HepG2 (cell line): ENCODE results near the gene ABCG8. TPM values are rescaled to one million over a fixed set of nuclear protein-coding genes. Genes with fewer than 3 reads are reported as not detected.

Experiments
- ATAC-seq: fragments of 200-7000 bp; cut with Tn5 transposase; 3 replicates; pipeline ENCODE4 v1.9.1; 2020; ENCODE audit warnings: mild to moderate bottlenecking, moderate library complexity
- BruUV-seq: library from RNA; stranded (reverse); fragments of 400-500 nt; replicated peaks from 2 replicates; lab custom pipeline; 2021; lab: Mats Ljungman, UMichigan
- CTCF ChIA-PET: fragments of 300-600 bp; formaldehyde crosslinking; extraction: SDS; loops from one replicate; lab custom pipeline; 2021; ENCODE audit warnings: low total read pairs, inconsistent platforms, low intra/inter-chr PET ratio; lab: Yijun Ruan, JAX
- POLR2A ChIA-PET: fragments of 350-600 bp; sonication (Branson Sonifier 250); formaldehyde crosslinking; loops from one replicate; lab custom pipeline; 2020; ENCODE audit warnings: antibody characterized with exemption, inconsistent platforms; lab: Yijun Ruan, JAX
- DNase-seq: peaks from one replicate; pipeline ENCODE4 v3.0.0-alpha.2; 2015; ENCODE audit warnings: low spot score
- FAIRE-seq: peaks from 3 replicates; lab custom pipeline; 2011; peaks lifted over from hg19 to GRCh38; lab: Jason Lieb, UNC
- H2AFZ ChIP-seq: one replicate; pipeline ENCODE4 v1.6.1; 2011; ENCODE audit warnings: low read length, inconsistent platforms
- H3K27ac ChIP-seq: fragments of 300-600 bp; 3 replicates; pipeline ENCODE4 v1.8.0; 2011; ENCODE audit warnings: mixed run types, mild to moderate bottlenecking, mixed read lengths, low read length, inconsistent platforms; ENCODE audit not compliant: insufficient read depth; ENCODE audit errors: extremely low read length
- H3K27me3 ChIP-seq, 2 experiments: fragments of 200-600 bp in 1 of 2; 2 replicates in 1 of 2; 3 replicates in 1 of 2; pipeline versions ENCODE4 v1.6.0 to v1.8.0; 2011; ENCODE audit warnings: low read length in 2 of 2, mild to moderate bottlenecking in 2 of 2, moderate library complexity in 2 of 2, inconsistent platforms in 1 of 2; ENCODE audit not compliant: insufficient read depth in 2 of 2, control insufficient read depth in 1 of 2
- H3K36me3 ChIP-seq, 2 experiments: fragments of 200-600 bp in 1 of 2; replicated peaks in 1 of 2; 2 replicates in 1 of 2; 3 replicates in 1 of 2; pipeline versions ENCODE4 v1.5.1 to v1.8.0; 2011; ENCODE audit warnings: low read length in 2 of 2, inconsistent platforms in 1 of 2; ENCODE audit not compliant: insufficient read depth in 2 of 2, control insufficient read depth in 1 of 2
- H3K4me1 ChIP-seq: 2 replicates; pipeline ENCODE4 v1.5.1; 2012; ENCODE audit warnings: low read length, inconsistent platforms; ENCODE audit not compliant: insufficient read depth
- H3K4me2 ChIP-seq: 2 replicates; pipeline ENCODE4 v1.6.0; 2011; ENCODE audit warnings: low read depth, low read length, inconsistent platforms
- H3K4me3 ChIP-seq, 3 experiments: fragments of 200-600 bp in 1 of 3; sonication (generic), shearing (Covaris generic) in 1 of 3; replicated peaks in 1 of 3; 2 replicates each; pipeline ENCODE4 v1.5.1; 2011 to 2016; ENCODE audit warnings: low read length in 3 of 3, inconsistent platforms in 2 of 3, low read depth in 2 of 3, mild to moderate bottlenecking in 2 of 3, control low read depth in 1 of 3, mixed read lengths in 1 of 3; ENCODE audit not compliant: insufficient read depth in 1 of 3
- H3K79me2 ChIP-seq: one replicate; pipeline ENCODE4 v1.6.1; 2011; ENCODE audit warnings: low read length, inconsistent platforms; ENCODE audit not compliant: insufficient read depth
- H3K9ac ChIP-seq: 2 replicates; pipeline ENCODE4 v1.6.0; 2011; ENCODE audit warnings: mild to moderate bottlenecking, low read depth, low read length, inconsistent platforms; ENCODE audit not compliant: insufficient read depth
- H3K9me3 ChIP-seq: 2 replicates; pipeline ENCODE4 v1.5.1; 2012; ENCODE audit warnings: mild to moderate bottlenecking, low read length
- H4K20me1 ChIP-seq: 2 replicates; pipeline ENCODE4 v1.6.0; 2011; ENCODE audit warnings: inconsistent platforms, mild to moderate bottlenecking, low read length, moderate library complexity; ENCODE audit not compliant: insufficient read depth
- ELF1 ChIP-seq: sonication (generic); formaldehyde crosslinking; IDR thresholded peaks from 2 replicates; pipeline ENCODE4 v1.4.0; 2020; ENCODE audit warnings: missing genetic modification reagents
- FOSL1 ChIP-seq: sonication (generic); formaldehyde crosslinking; IDR thresholded peaks from 2 replicates; pipeline ENCODE4 v1.9.0; 2021; ENCODE audit warnings: missing genetic modification reagents, borderline replicate concordance
- HMG20B ChIP-seq: conservative IDR thresholded peaks from 2 replicates; pipeline ENCODE4 v1.6.1; 2016; ENCODE audit warnings: missing genetic modification reagents, missing compliant biosample characterization
- MEIS2 ChIP-seq: sonication (generic); formaldehyde crosslinking; IDR thresholded peaks from 2 replicates; pipeline ENCODE4 v1.9.0; 2021; ENCODE audit warnings: mild to moderate bottlenecking, missing genetic modification reagents
- NR3C1 ChIP-seq: sonication (generic); formaldehyde crosslinking; IDR thresholded peaks from 2 replicates; pipeline ENCODE4 v1.4.0; 2020; ENCODE audit warnings: missing genetic modification reagents
- PITX1 ChIP-seq: sonication (generic); formaldehyde crosslinking; IDR thresholded peaks from 2 replicates; pipeline ENCODE4 v1.5.1; 2020; ENCODE audit warnings: mild to moderate bottlenecking, missing genetic modification reagents
- RAD51 ChIP-seq: fragments of 450-650 bp; IDR thresholded peaks from 2 replicates; pipeline ENCODE4 v1.6.1; 2016; ENCODE audit warnings: borderline replicate concordance
- RFX5 ChIP-seq: IDR thresholded peaks from 2 replicates; pipeline ENCODE4 v1.6.1; 2011; ENCODE audit warnings: low read depth, low read length, improper control_type of control experiment
- SMARCE1 ChIP-seq: fragments of 450-650 bp; IDR thresholded peaks from 2 replicates; pipeline ENCODE4 v1.6.1; 2017; ENCODE audit warnings: borderline replicate concordance
- SMYD3 ChIP-seq: sonication (generic); formaldehyde crosslinking; IDR thresholded peaks from 2 replicates; pipeline ENCODE4 v1.8.1; 2023; ENCODE audit warnings: mild to moderate bottlenecking, missing genetic modification reagents
- SYNCRIP ChIP-seq: fragments of 200-400 bp; formaldehyde crosslinking; IDR thresholded peaks from 2 replicates; pipeline ENCODE4 v1.6.1; 2018; ENCODE audit warnings: mild to moderate bottlenecking, low read depth, low read length; ENCODE audit not compliant: insufficient read depth
- ZNF101 ChIP-seq: sonication (generic); formaldehyde crosslinking; IDR thresholded peaks from 2 replicates; pipeline ENCODE4 v1.4.0; 2020; ENCODE audit warnings: mild to moderate bottlenecking, low read depth, missing genetic modification reagents, borderline replicate concordance
- ZNF576 ChIP-seq: sonication (generic); formaldehyde crosslinking; IDR thresholded peaks from 2 replicates; pipeline ENCODE4 v1.4.0; 2020; ENCODE audit warnings: mild to moderate bottlenecking, missing genetic modification reagents
- ZNF616 ChIP-seq: sonication (generic); formaldehyde crosslinking; IDR thresholded peaks from 2 replicates; pipeline ENCODE4 v1.5.0; 2020; ENCODE audit warnings: low read depth, mild to moderate bottlenecking, missing genetic modification reagents
- ZNF782 ChIP-seq: sonication (generic); formaldehyde crosslinking; IDR thresholded peaks from 2 replicates; pipeline ENCODE4 v1.4.0; 2020; ENCODE audit warnings: missing genetic modification reagents, mild to moderate bottlenecking, borderline replicate concordance
- WGBS: methylation state at CpG from one replicate; pipeline ENCODE4 v1.1.6; 2017; ENCODE audit warnings: low lambda C conversion rate; 5-methylcytosine and 5-hydroxymethylcytosine counted together
- in situ Hi-C: cut with HindIII; loops from 2 replicates; pipeline ENCODE4 v1.10.0; 2017; ENCODE audit warnings: low pct_unique_long_range_greater_than_20kb; ENCODE audit not compliant: extremely low pct_ligation_motif_present
- intact Hi-C: fragments of 100-400 bp; cut with micrococcal nuclease; formaldehyde crosslinking; loops from one replicate; pipeline ENCODE4 v1.10.0; 2022; ENCODE audit not compliant: unreplicated experiment
- polyA plus RNA-seq, 8 experiments: library from polyadenylated mRNA; depleted of rRNA in 3 of 8; stranded (reverse) in 7 of 8; unstranded in 1 of 8; fragments of >200 nt; fragmentation: Illumina TruSeq in 4 of 8; extraction: Trizol in 4 of 8; gene quantifications; 2 replicates each; pipeline versions ENCODE4 v1.2.1 to v1.2.3, GENCODE V29; 2011 to 2016; ENCODE audit warnings: low read depth in 4 of 8, missing spikeins in 1 of 8, mixed read lengths in 1 of 8; ENCODE audit not compliant: insufficient read depth in 1 of 8
- total RNA-seq, 5 experiments: library from RNA; depleted of rRNA; stranded (reverse); fragments of >200 nt; fragmentation: Illumina TruSeq; extraction: Trizol; gene quantifications; 2 replicates each; pipeline ENCODE4 v1.2.3, GENCODE V29; 2016; ENCODE audit warnings: low read depth in 1 of 5
- TF ChIP-seq, protein P1 (sequence below): sonication (generic); formaldehyde crosslinking; IDR thresholded peaks from 2 replicates; pipeline ENCODE4 v1.8.0; 2022; ENCODE audit warnings: mild to moderate bottlenecking, missing genetic modification reagents, borderline replicate concordance

The ABCG8 gene
- total and polyA plus RNA-seq, 2 of the 13 experiments (the other 11 are each of a cell fraction or from before 2014, with no cell fraction given) = 8.1 to 8.8 TPM

DNA sequence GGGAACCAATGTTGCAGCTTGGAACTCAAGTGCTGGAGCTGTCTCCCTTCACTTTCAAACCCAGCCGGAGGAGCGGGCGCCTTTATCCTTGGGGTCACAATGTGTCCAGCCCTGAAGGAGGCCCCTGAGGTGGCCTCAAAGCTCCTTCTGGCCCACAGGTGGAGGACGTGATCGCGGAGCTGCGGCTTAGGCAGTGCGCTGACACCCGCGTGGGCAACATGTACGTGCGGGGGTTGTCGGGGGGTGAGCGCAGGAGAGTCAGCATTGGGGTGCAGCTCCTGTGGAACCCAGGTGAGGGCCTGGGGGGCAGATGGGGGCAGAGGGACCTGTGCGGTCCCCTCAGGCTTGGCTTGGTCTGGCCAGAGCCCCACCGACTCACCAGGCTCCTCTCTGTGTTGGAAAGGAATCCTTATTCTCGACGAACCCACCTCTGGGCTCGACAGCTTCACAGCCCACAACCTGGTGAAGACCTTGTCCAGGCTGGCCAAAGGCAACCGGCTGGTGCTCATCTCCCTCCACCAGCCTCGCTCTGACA, 13.5 kb downstream of the ABCG8 start:
- ATAC-seq = no peak
- intact Hi-C loops (no loop called here), in situ Hi-C loops (no loop called here)
- ChIA-PET CTCF (no interaction called here), POLR2A (no interaction called here)
- no peak overlapping the region for H3K27ac ChIP-seq
- FAIRE-seq = no peak
- peaks cover 13 to 14% of the 10 kb centered on the region in 2 experiments; a peak in 4 of 5 replicates for H3K36me3 ChIP-seq
- no peaks in the 10 kb centered on the region for H3K4me1 ChIP-seq
- H3K9me3 ChIP-seq = no peaks in the 10 kb centered on the region
- BruUV-seq = no TSS peak
- WGBS = 98% methylated on average over 17 of the region's 21 CpGs
- no peaks in the 10 kb centered on the region for H4K20me1 ChIP-seq
- H3K4me3 ChIP-seq = no peak overlapping the region
- no peak for TF ChIP-seq ZNF782 (CRISPR knock-in tag)
- TF ChIP-seq ZNF616 (CRISPR knock-in tag) = no peak
- no peak for TF ChIP-seq MEIS2 (CRISPR knock-in tag)
- no peak for TF ChIP-seq FOSL1 (CRISPR knock-in tag)
- no peak for TF ChIP-seq NR3C1
- no peak for TF ChIP-seq RFX5
- TF ChIP-seq PITX1 = no peak
- TF ChIP-seq SYNCRIP = no peak
- no peak for TF ChIP-seq ZNF101 (CRISPR knock-in tag)
- no peak for TF ChIP-seq SMYD3 (CRISPR knock-in tag)
- TF ChIP-seq HMG20B (CRISPR knock-in tag) = no peak
- no peak for TF ChIP-seq RAD51
- no peak for TF ChIP-seq SMARCE1
- TF ChIP-seq, protein P1, sequence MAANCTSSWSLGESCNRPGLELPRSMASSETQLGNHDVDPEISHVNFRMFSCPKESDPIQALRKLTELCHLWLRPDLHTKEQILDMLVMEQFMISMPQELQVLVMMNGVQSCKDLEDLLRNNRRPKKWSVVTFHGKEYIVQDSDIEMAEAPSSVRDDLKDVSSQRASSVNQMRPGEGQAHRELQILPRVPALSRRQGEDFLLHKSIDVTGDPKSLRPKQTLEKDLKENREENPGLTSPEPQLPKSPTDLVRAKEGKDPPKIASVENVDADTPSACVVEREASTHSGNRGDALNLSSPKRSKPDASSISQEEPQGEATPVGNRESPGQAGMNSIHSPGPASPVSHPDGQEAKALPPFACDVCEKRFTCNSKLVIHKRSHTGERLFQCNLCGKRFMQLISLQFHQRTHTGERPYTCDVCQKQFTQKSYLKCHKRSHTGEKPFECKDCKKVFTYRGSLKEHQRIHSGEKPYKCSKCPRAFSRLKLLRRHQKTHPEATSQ = no peak
- no peak for TF ChIP-seq ZNF576 (CRISPR knock-in tag)
- TF ChIP-seq ELF1 = no peak
- DNase-seq = no peak
- H2AFZ ChIP-seq = no peak overlapping the region
- no peaks in the 10 kb centered on the region for H3K79me2 ChIP-seq
- H3K27me3 ChIP-seq = no peaks in the 10 kb centered on the region
- H3K9ac ChIP-seq = no peak overlapping the region
- H3K4me2 ChIP-seq = no peak overlapping the region
